Measurements from ENCODE around the gene UGT3A1. TPM values are rescaled to one million over a fixed set of nuclear protein-coding genes. Genes with fewer than 3 reads are reported as not detected.

UGT3A1 gene
- total RNA-seq, 4 donors from 2014 or later: 0.54 to 1.1 TPM; not detected in 2

DNA sequence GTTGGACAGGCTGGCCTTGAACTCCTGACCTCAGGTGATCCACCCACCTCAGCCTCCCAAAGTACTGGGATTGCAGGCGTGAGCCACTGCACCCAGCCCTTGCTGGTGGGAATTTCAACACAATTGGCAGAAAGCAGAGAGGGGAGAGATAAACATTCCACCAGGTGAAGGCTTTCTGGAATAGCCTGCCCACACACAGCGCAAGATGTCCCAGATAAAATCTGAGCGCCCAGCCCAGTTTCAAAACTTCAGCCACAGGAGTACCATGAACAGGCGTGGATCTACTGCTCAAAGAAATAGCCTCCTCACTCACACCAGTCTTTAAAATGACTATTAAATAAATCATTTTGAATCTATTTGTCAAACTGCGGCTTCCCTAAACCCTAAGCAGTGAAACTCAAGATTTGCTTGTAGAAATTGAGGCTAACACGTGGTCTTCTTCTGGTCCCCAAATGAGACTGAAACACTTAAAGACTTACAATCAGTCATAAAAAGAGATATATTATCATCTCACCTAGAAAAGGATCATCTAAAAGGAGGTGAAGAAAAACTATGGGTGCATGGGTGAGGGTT, 87.5 kb downstream of the UGT3A1 start:
- no peaks in the 10 kb centered on the region for H3K36me3 ChIP-seq
- DNase-seq: no peak
- no peaks in the 10 kb centered on the region for H3K4me1 ChIP-seq
- no peaks in the 10 kb centered on the region for H3K9me3 ChIP-seq
- TF ChIP-seq CTCF (IDR thresholded peaks at IDR 0.05) (no peak), POLR2A (IDR thresholded peaks at IDR 0.05) (no peak)
- no peaks in the 10 kb centered on the region for H3K27me3 ChIP-seq
- no peak overlapping the region for H3K27ac ChIP-seq
- H3K4me3 ChIP-seq: no peak overlapping the region

- no peaks in the 10 kb centered on the region for H3K36me3 ChIP-seq
- no peak for DNase-seq
- no peak for TF ChIP-seq POLR2A (IDR thresholded peaks at IDR 0.05)
- H3K9me3 ChIP-seq: no peaks in the 10 kb centered on the region
- H3K4me3 ChIP-seq: no peak overlapping the region
- no peak overlapping the region for H3K27ac ChIP-seq
- H3K27me3 ChIP-seq: no peaks in the 10 kb centered on the region
- H3K4me1 ChIP-seq: no peaks in the 10 kb centered on the region
Observed at GRCh38 chr5:35902046-35902672, 89.0 kb downstream of the UGT3A1 start.

Other genes with a start within 250 kb of the UGT3A1 start
- 100 to 1,000 TPM in 1 of 4 donors, 10 to 100 TPM in 3; 36.8 to 101 (median 59.4) TPM for gene IL7R, start 134.5 kb downstream of the UGT3A1 start, total RNA-seq
- gene CAPSL, start 52.8 kb downstream of the UGT3A1 start, total RNA-seq: not detected
- gene UGT3A2, start 75.5 kb upstream of the UGT3A1 start, total RNA-seq: not detected
- gene LMBRD2, start 160.5 kb upstream of the UGT3A1 start, total RNA-seq: 10 to 100 TPM in 3 of 4 donors, 1 to 10 TPM in 1; 9.9 to 55.3 (median 22.0) TPM
- gene SKP2, start 160.7 kb upstream of the UGT3A1 start, total RNA-seq: 10 to 100 TPM; 13.8 to 30.5 (median 22.2) TPM

All from Peyer's patch (tissue), 4 donors.